ENCODE results near the gene AGFG2. TPM values are rescaled to one million over a fixed set of nuclear protein-coding genes. Genes with fewer than 3 reads are reported as not detected.

The AGFG2 gene
- total RNA-seq, 1 donor from 2014 or later: 1.2 TPM

DNA sequence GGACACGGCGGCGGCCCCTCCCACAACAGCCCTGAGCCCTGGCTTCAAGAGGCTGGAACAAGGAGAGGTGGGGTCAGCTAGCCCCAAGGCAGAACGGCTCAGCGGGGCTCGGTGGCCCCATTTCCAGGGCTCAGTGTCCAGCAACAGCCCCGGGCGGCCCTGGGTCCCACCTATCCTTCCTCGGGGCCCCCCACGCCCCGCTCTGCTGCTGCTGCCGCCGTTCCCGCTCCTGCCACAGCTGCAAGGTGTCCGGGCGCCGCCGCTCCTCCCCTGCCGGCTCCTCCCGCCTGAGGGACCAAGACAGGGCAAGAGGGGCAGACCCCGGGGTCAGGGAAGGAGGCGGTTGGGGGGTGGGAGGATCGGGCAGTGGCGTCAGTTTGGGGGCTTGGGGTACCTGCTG is 38.1 kb downstream of the AGFG2 start:
- peaks cover 6% of the 10 kb centered on the region for H3K36me3 Mint-ChIP-seq
- peaks cover 3% of the 10 kb centered on the region for H3K4me1 Mint-ChIP-seq
- H3K4me2 ChIP-seq: no peak overlapping the region
- H3K79me2 ChIP-seq (ENCODE audit: low read depth): no peaks in the 10 kb centered on the region
- peaks cover under 1% of the 10 kb centered on the region for H3K27me3 Mint-ChIP-seq (ENCODE audit: insufficient read depth, low read depth)
- H3F3A ChIP-seq (ENCODE audit: low read depth): no peaks in the 10 kb centered on the region
- no peak overlapping the region for H3K4me3 ChIP-seq
- H3K4me3 Mint-ChIP-seq: no peak overlapping the region
- H2AFZ ChIP-seq (replicated peaks): no peak overlapping the region
- H3K9me3 Mint-ChIP-seq: no peaks in the 10 kb centered on the region
- no peaks in the 10 kb centered on the region for H3K4me1 ChIP-seq
- H3K27me3 ChIP-seq: no peaks in the 10 kb centered on the region
- no peaks in the 10 kb centered on the region for H3K36me3 ChIP-seq
- no peak overlapping the region for H3K27ac Mint-ChIP-seq
- DNase-seq (ENCODE audit: low spot score): no peak
- TF ChIP-seq, protein P1, sequence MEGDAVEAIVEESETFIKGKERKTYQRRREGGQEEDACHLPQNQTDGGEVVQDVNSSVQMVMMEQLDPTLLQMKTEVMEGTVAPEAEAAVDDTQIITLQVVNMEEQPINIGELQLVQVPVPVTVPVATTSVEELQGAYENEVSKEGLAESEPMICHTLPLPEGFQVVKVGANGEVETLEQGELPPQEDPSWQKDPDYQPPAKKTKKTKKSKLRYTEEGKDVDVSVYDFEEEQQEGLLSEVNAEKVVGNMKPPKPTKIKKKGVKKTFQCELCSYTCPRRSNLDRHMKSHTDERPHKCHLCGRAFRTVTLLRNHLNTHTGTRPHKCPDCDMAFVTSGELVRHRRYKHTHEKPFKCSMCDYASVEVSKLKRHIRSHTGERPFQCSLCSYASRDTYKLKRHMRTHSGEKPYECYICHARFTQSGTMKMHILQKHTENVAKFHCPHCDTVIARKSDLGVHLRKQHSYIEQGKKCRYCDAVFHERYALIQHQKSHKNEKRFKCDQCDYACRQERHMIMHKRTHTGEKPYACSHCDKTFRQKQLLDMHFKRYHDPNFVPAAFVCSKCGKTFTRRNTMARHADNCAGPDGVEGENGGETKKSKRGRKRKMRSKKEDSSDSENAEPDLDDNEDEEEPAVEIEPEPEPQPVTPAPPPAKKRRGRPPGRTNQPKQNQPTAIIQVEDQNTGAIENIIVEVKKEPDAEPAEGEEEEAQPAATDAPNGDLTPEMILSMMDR (IDR thresholded peaks at IDR 0.05): no peak
- no peak for TF ChIP-seq EZH2phosphoT487 (IDR thresholded peaks at IDR 0.05)
- no peak for TF ChIP-seq EZH2 (IDR thresholded peaks at IDR 0.05)
- no peak overlapping the region for H3K27ac ChIP-seq
- H3K9me3 ChIP-seq (ENCODE audit: low read depth): no peaks in the 10 kb centered on the region
- no peak overlapping the region for H3K9ac ChIP-seq
- no peaks in the 10 kb centered on the region for H4K20me1 ChIP-seq (ENCODE audit: low read depth)

DNA sequence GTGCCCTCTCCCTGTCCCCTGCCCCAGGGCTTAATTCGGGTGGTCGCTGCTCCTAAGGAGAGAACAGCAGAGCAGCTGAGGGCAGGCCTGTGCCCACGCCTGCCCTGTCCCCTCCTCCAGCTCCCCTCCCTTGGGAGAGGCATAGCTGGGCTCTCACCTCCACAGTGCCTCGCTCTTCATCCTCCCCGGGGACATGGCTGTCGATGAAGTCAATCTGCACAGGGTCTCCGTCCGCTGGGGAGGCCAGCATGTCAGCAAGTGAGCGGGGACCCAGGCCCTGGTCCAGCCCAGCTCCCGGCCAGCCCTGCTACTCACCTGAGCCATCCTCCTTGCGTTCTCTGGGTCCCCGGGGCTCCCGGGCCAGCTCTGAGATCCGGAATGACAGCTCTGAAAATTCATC is 38.5 kb downstream of the AGFG2 start:
- Histone ChIP-seq H3K36me3 (no peaks in the 10 kb centered on the region), H3K27ac (no peak overlapping the region), H3F3A (ENCODE audit: low read depth) (no peaks in the 10 kb centered on the region), H3K4me1 (no peaks in the 10 kb centered on the region), H3K9me3 (ENCODE audit: low read depth) (no peaks in the 10 kb centered on the region), H2AFZ (replicated peaks) (no peak overlapping the region), H3K4me3 (no peak overlapping the region), H4K20me1 (ENCODE audit: low read depth) (peaks cover 2% of the 10 kb centered on the region), H3K27me3 (no peaks in the 10 kb centered on the region), H3K9ac (no peak overlapping the region), H3K79me2 (ENCODE audit: low read depth) (no peaks in the 10 kb centered on the region), H3K4me2 (no peak overlapping the region)
- TF ChIP-seq, protein P1 (IDR thresholded peaks at IDR 0.05): no peak
- TF ChIP-seq EZH2 (IDR thresholded peaks at IDR 0.05): no peak
- H3K27me3 Mint-ChIP-seq (ENCODE audit: insufficient read depth, low read depth): peaks cover 2% of the 10 kb centered on the region
- no peak for DNase-seq (ENCODE audit: low spot score)
- peaks cover 2% of the 10 kb centered on the region for H3K4me1 Mint-ChIP-seq
- H3K36me3 Mint-ChIP-seq: peaks cover 6% of the 10 kb centered on the region
- no peak overlapping the region for H3K4me3 Mint-ChIP-seq
- H3K9me3 Mint-ChIP-seq: no peaks in the 10 kb centered on the region
- H3K27ac Mint-ChIP-seq: no peak overlapping the region

DNA sequence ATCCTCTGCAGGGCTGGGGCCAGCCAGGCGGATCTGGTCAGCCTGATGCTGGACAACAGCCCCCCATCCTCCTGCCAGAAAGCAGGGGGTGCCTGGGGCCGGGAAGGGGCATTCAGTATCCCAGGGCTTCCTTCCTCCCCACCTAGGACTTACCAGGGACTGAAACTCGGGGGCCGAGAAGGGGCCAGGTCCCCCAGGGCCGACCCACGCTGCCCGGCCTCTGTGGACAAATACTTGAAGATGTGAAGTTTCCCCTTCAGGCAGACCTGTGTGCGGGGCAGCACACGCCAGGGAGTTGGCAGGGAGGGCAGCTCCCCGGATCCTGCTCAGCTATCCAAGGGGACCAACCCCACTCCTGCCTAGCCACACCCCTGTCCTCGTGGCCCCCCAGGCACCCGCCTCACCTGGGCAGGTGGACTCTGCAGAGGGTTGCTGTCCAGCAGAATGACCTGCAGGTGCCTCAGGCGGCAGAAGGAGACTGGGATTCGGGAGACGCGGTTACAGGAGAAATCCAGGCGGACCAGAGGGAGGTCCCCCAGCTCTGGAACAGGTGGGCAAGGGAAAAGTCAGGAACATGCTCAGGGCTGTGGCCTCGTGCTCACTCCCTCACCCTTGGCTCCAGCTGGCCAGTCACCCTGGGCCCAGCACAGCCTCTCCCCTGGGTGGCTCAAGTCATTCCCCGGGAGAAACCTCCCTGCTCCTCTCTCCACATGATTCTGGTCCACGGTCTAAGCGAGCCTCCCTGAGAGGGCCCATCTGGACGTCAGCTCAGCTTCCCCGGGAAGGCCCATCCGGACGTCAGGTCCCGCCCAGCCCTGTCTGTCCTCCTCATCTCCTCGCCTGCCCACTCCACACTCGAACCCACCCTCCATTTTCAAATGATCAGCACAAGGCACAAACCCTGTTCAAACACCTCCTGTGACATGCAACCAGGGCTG is 39.5 kb downstream of the AGFG2 start:
- no peak for DNase-seq (ENCODE audit: low spot score)
- H3F3A ChIP-seq (ENCODE audit: low read depth): peaks cover under 1% of the 10 kb centered on the region
- no peak overlapping the region for H3K27ac Mint-ChIP-seq
- H3K4me2 ChIP-seq: no peak overlapping the region
- peaks cover 6% of the 10 kb centered on the region for H3K36me3 Mint-ChIP-seq
- H3K4me3 Mint-ChIP-seq: peak overlapping the region; percentile 63
- peaks cover 2% of the 10 kb centered on the region for H3K4me1 ChIP-seq
- peaks cover 3% of the 10 kb centered on the region for H3K27me3 Mint-ChIP-seq (ENCODE audit: insufficient read depth, low read depth)
- H3K9me3 Mint-ChIP-seq: no peaks in the 10 kb centered on the region
- no peak overlapping the region for H3K4me3 ChIP-seq
- no peaks in the 10 kb centered on the region for H3K27me3 ChIP-seq
- no peak overlapping the region for H2AFZ ChIP-seq (replicated peaks)
- H3K36me3 ChIP-seq: no peaks in the 10 kb centered on the region
- TF ChIP-seq EZH2 (IDR thresholded peaks at IDR 0.05) (no peak), EZH2phosphoT487 (IDR thresholded peaks at IDR 0.05) (no peak)
- TF ChIP-seq, protein P1 (IDR thresholded peaks at IDR 0.05): no peak
- H3K79me2 ChIP-seq (ENCODE audit: low read depth): no peaks in the 10 kb centered on the region
- H3K9ac ChIP-seq: no peak overlapping the region
- H3K4me1 Mint-ChIP-seq: peaks cover 3% of the 10 kb centered on the region
- peaks cover 12% of the 10 kb centered on the region for H4K20me1 ChIP-seq (ENCODE audit: low read depth)
- no peak overlapping the region for H3K27ac ChIP-seq
- H3K9me3 ChIP-seq (ENCODE audit: low read depth): no peaks in the 10 kb centered on the region

Data from neural progenitor cell (in vitro differentiated cells).